GM18508 (cell line): ENCODE measurements around the gene ERC1.
A peak's percentile ranks its signal among the peaks of the same experiment; 100 is the strongest.
"Not testable (repeated sequence)": the region's sequence is repeated elsewhere in the genome, so short reads cannot be mapped to it uniquely, and the experiment has no call there.

Experiments used
- ATAC-seq: cut with Tn5 transposase; IDR thresholded peaks from one replicate; pipeline ENCODE4 v1.9.1; 2021; ENCODE audit warnings: moderate number of reproducible peaks; ENCODE audit not compliant: insufficient read depth, unreplicated experiment

ERC1 gene

DNA sequence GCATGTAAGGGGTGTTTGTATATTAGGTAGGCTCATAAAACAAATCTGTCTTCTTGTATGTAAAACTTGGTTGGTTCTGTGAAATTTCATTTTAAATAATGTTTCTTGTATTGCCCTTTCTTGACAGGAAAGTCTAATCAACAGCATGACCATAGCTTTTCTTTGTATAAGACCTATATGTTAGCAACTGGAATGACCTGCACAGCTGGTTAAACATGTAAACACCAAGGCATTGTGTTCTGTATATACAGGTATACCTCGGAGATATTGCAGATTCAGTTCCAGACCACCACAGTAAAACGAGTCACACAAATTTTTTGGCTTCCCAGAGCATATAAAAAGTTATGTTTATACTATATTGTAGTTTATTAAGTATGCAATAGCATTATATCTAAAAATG lies 183.6 kb downstream of the ERC1 start:
- ATAC-seq: no peak

DNA sequence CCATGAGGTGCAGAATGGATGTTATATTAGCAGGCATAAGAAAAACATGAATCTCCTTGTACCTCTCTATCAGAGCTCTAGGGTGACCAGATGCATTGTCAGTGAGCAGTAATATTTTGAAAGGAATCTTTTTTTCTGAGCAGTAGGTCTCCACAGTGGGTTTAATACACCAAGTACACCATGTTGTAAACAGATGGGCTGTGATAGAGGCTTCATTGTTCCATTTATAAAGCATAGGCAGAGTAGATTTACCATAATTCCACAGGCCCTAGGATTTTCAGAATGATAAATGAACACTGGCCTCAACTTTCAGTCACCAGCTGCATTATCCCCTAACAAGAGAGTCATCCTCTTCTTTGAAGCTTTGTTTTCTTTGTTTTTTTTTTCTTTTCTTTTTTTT lies 185.2 kb downstream of the ERC1 start:
- ATAC-seq: no peak

DNA sequence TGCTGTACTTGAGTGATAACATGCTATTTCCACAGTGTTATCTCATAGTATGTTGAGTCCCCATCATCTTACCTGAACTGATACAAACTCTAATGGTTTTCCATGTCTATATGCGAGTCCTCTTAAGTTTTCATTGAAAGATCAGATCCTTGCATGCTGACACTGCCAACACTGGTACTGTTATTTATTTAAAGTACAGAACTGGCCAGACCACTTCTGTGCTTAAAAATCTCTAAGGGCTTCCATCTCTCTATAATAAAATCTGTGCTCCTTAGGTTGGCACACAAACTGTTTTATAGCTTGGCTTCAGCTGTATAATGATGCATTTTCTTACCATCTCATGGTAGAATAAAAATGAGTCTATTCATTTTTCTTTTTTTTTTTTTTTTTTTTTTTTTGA lies 188.1 kb downstream of the ERC1 start:
- no peak for ATAC-seq

DNA sequence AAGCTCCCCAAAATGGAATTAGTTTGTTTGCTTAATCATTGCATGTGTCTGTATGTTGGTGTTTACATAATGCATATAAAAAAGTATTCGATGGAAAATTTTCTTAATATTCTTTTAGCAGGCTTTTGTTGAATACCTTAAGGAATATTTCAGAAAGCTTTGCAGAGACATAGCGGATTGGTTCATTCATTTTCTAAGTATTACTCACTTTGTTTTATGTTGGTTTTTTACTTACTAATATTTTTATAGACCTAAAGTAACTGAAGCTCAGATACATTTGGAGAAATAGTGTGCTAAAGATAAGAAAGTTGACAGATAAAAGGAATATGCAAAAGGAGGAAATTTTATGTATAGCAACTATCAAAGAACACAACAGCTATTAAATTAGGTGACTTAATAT lies 191.0 kb downstream of the ERC1 start:
- ATAC-seq: no peak

DNA sequence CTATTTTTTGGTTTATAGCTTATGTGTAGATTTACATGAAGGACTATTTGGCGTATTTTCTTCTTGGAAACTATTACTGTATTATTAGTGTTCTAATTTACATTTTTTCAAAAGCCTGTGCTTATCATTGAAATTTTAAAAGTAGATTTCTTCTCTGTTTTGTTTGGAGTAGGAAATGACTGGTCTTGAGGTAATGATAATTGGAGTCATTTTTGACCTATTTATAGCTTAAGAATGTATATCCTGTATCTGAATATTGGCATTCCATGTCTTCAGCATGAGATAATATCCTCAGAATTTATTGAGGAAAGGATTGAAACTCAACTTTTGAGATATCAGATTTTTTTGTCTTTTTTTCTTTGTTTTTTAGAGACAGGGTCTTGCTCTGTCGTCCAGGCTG lies 193.4 kb downstream of the ERC1 start:
- ATAC-seq: no peak

DNA sequence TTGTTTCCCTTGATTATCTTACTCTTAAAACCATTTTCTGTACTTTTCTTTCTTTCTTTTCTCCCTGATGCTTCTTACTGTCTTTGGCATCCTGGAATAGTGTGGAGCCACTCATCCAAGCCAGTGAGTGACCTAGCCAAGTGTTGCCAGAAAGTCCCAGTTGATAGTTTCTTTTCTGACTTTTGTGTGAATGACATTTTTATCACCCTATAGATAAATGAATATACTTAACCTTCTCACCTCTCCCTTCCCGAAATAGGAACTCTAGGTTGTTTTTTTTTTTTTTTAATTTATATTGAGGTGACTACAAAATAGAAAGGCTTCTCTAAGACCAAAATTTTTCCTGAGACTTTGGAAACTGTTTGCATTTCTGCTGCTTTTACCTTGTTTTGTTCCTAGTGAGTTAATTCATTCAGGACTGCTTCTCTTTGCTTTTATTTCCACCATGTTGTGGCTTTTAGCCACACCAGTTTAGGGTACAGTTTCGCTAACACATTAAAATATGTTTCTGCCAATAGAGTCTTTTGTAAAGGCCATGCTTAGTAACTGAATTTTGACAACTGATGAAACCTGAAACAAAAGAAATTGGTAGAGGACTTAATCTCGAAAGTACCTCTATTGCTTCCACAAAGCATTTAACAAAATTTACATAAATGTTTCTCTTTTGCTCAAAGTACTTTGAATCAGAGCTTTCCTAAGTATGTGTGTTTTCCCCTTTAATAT lies 194.6 kb downstream of the ERC1 start:
- ATAC-seq: no peak

DNA sequence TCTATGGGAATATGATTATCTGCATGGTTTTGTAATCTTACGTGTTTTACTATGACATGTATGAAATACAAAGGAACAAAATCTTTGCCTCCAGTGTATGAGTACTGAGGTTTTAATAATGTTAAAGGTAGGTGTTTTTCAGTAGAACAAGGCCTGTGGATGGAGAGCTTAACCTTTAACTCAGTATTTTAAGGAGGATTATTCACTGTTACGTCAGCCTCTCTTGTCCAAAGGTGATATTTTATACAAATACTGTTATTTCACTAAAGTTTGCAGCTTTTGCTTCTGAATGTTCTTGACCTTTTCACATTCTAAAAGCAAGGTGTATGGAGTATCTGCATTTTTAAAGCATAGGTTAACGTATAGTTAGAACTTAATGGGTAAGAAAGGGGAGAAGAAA lies 195.3 kb downstream of the ERC1 start:
- ATAC-seq: no peak

DNA sequence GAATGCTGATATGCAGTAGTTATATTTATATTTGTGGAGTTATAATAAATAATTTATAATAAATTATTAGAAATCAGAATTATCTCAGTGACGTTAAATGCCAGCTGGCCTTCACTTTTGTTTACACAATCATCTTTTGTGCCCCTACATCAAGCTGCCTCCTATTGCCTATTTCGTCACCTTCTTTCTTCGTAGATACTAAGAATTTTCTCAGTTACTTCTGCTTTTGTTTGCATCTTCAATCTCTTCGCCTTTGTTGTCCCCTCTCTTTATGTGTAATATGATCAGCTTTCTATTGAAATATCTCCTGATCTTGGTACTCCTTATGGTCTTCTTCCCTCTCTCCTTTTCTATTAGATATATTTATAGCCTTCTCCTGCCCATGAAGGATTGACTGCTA lies 197.0 kb downstream of the ERC1 start:
- ATAC-seq: no peak

DNA sequence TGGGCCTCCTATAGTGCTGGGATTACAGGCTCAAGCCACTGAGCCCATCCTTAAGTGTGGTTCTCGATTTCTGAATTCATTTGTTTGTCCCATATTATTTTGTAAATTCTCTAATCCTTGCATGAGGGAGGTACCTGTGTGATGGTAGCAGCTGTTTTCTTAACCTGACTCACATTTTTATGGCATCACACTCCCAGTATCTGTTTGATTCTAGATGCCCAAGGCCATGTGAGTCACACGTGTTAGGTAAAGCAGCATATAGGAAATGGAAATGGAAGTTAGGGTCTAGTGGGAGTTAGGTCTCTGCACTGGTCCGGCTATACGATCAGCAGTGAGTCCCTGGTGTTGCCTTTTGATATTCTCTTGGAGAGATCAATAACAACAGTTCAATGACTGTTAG lies 198.1 kb downstream of the ERC1 start:
- ATAC-seq: no peak

DNA sequence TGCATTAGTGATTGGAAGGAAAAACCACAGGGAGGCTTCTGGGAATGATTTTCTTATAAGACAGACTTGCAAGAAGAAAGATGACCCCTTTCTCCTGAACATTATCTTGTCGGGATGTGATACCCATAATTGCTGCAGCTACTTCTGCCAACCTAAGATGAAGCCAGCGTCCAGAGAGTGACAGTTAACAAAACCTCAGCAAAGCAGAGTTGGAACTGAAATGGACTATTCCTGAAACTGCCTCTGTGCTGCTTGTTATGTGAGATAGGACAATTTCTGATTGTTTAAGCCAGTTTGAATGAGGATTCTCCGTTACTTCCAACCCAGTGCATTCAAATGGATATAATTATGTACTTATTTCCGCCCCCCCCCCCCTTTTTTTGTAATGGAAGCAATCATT lies 204.5 kb downstream of the ERC1 start:
- no peak for ATAC-seq

DNA sequence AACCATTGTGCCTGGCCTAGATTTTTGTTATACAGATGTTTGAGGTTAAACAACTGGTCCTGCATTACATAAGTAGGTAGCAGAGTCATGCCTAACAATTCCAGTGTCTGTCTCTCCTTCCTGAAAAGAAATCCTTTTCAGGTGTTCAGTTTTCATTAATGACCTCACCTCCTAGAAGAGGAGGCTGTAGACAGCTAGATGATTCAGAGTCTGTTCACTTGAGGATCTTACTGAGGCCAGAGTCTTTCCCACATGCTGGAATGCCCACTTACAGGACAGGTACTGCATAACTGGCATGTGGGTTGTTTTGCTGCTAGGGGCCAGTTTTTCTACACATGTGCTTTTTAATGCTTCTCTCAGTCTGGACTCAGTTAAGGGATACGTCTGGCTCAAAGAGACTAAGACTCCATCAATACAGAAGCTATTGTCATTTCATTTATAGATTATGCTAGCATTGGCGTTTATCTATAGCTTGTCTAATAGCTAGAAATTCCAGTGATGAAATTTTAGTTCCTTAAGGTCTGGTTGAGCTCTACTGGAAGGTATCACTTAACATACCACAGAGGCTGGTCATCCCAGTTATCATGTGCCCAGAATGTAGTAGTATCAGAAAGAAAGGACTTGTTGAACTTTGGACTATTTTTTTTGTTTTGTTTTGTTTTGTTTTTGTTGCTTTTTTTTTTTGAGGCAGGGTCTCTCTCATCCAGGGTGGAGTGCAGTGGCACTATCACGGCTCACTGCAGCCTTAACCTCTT lies 206.4 kb downstream of the ERC1 start:
- ATAC-seq: no peak

DNA sequence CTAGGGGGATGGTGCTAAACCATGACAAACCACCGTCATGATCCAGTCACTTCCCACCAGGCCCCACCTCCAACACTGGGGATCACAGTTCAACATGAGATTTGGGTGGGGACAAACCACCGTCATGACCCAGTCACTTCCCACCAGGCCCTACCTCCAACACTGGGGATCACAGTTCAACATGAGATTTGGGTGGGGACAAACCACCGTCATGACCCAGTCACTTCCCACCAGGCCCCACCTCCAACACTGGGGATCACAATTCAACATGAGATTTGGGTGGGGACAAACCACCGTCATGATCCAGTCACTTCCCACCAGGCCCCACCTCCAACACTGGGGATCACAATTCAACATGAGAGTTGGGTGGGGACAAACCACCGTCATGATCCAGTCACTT lies 207.8 kb downstream of the ERC1 start:
- not testable (repeated sequence) for ATAC-seq

DNA sequence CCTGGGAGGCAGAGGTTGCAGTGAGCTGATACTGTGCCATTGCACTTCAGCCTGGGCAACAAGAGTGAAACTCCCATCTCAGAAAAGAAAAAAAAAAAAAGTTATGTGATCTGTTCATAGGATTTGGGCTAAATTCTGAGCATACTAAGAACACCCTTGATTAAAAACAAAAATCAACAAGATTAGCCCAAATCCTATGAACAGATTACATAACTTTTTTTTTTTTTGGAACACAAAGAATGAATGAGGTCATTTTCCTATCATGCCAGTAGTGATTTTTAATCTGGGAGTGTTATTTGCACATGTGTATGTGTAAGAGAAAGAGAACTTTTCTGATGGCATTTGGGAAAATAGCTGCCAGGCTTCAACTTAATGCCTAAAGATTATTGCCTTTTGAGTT lies 208.7 kb downstream of the ERC1 start:
- no peak for ATAC-seq

DNA sequence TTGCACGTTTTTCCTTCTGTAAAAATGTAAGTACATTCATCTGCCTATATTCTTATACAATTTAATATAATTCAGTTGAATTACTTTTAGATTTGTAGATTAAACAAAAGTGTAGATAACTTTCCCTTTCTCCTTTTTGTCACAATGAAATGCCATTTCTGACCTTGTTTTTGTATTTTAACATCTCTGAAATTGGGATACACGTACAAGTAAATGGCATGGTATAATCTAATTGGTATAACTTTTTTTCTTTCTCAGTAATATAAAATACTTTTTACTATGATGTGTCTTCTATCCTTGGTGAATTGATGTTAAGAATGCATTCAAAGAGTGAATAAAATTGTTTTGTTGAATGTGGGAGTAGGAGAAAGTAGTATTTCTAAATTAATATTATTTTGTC lies 210.0 kb downstream of the ERC1 start:
- ATAC-seq: no peak

DNA sequence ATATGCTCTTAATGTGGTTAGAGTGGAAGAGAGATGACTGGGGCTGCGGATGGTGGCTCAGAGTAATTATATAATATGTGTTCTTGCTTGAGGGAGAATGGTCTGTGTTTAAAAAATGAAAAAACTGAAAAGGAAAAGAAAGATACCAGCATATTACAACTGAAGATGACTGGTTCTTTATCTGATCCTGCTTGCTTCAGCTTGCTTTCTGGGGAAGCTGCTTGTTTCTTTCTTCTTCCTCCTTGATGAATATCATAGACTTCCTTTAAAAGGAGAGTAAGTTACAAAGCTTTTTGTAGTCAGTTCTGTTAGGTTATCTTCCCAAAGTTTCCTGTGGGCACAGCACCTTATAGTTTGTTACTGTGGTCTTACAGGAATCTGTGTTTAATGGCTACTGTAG lies 210.9 kb downstream of the ERC1 start:
- ATAC-seq: no peak

DNA sequence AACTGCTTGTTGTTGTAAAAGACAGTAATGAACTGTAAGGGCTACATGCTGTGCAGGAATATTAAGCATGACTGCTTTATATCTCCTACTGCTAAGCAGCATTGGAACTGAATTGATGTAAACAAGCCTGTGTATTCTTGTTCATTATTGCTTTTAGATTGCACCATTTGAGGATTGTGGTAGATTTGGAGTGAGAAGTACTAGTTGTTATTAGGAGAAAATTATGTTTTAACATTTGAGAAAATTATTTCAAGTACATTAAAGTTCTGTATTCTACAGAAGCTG lies 212.7 kb downstream of the ERC1 start:
- ATAC-seq: no peak

DNA sequence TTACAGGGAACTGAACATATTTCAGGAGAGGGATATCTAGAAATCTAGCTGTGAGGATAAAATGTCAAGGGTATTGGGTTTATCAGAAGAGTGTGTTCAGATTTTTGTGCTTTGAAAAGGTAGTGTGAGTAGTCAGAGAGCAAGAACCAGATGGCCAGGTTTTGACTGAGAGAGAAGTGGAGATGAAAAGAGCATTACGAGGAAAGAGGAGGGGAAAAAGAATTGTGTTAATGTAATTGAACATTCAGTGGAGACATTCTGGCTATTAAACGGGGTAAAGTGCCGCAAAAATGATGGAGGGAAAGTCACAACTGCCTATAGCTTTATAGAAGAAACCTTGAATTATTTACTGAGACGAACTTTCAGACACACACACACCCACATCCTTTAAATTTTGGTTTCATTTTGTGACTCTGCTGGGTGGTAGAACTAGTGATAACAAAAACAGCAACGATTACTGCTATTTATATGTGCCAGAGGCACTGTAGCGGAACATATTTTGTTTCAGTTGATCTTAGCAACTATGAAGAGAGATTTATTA lies 213.6 kb downstream of the ERC1 start:
- peak; percentile 54 for ATAC-seq

DNA sequence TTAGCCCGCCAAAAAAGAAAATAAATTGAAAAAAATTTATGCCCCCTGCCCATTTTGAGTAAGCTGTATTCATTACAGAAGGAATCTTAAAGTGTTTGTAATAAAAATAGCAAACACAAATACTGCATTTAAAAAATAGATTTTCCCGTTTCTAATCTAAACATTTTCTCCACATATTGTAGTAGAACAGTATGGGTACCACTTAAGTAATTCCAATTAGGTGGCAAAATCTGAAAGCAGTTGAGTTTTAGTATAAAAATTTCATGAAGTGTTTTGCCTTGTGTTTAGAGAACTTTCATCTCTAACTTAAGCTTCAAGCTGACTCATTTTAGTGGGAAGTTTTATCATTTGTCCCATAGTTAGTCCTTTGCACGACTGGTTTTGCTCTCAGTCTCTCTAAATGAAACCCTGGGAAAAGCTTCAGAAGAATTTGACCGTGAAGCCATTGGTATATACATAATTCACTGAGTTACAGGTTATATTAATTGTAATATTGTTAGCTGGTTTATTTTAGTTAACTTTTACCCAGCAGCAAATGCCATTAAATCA lies 214.6 kb downstream of the ERC1 start:
- no peak for ATAC-seq

DNA sequence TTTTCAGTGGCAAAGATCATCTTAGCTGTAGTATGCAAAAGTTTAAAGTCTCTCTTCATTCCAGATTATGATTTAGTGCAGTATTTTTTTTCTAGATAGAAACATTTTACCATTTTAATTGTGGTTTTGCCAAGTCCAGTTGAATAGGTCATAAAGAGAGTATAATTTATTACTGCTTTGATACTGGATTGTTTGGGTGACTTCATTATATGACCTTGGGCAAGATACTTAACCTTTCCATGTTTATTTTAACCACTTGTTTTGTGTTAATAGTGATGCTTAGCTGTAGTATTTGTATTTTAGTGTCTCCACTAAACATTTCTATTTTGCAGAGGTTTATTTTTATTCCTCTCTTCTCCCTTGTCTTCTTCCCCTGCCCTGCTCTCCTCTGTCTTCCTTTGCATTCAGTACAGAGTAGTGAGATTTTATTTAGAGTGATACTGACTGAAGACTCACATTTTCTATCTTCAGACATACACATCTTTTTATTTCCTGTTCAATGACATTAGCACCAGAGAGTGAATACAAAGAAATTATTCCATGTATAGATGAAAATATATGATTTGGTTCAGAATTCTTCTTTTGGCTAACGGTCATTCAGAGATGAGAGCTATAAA lies 215.2 kb downstream of the ERC1 start:
- ATAC-seq: no peak

DNA sequence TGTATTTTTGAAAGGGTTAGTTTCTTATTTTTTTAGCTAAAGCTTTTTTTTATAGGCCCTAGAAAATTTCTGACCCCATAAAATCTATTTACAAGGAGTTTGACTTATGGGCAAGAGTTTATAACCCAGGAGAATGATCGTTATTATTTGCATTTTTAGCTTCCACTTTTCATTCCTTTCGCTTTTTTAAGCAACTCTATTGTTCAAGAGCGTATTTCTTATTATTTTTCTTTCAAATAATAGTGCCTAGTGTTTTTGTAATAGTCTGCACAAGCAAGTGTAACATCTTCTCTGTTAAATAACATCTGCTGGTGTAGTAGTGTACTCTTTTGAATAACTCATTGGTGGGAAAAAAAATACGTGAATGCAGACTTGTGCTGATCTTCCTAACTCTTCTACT lies 216.3 kb downstream of the ERC1 start:
- ATAC-seq: no peak

DNA sequence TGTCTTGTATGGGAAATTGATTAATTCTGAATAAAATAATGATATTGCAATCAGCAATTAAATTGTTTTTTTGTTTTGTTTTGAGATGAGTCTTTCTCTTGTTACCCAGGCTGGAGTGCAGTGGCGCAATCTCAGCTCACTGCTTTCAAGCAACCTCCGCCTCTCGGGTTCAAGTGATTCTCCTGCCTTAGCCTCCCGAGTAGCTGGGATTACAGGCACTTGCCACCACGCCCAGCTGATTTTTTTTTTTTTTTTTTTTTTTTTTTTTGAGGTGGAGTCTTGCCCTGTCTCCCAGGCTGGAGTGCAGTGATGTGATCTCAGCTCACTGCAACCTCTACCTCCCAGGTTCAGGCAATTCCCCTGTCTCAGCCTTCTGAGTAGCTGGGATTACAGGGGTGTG lies 217.7 kb downstream of the ERC1 start:
- not testable (repeated sequence) for ATAC-seq
